ENCODE results near the gene SLX4IP.

DNA sequence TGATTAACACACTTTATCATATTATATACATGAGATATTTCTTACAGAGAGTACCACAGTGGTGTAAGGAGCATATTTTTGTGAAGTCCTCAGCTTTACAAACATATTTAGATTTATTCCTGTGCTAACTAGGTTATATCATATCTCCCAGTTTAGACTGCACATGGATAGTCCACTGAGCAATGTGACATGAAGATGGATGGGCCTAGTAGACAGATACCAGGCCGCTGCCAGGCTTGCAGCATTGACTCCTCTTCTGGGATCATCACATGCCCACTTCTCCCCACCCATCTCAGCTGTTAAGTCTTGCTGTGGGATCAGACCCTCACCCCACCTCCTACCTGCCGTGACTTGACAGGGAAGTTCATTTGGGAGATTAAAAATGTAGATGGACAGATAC, 95.8 kb downstream of the SLX4IP start:
- TF ChIP-seq MAX (IDR thresholded peaks at IDR 0.05; ENCODE audit: low read depth, low read length): no peak
- TF ChIP-seq, protein P1, sequence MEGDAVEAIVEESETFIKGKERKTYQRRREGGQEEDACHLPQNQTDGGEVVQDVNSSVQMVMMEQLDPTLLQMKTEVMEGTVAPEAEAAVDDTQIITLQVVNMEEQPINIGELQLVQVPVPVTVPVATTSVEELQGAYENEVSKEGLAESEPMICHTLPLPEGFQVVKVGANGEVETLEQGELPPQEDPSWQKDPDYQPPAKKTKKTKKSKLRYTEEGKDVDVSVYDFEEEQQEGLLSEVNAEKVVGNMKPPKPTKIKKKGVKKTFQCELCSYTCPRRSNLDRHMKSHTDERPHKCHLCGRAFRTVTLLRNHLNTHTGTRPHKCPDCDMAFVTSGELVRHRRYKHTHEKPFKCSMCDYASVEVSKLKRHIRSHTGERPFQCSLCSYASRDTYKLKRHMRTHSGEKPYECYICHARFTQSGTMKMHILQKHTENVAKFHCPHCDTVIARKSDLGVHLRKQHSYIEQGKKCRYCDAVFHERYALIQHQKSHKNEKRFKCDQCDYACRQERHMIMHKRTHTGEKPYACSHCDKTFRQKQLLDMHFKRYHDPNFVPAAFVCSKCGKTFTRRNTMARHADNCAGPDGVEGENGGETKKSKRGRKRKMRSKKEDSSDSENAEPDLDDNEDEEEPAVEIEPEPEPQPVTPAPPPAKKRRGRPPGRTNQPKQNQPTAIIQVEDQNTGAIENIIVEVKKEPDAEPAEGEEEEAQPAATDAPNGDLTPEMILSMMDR (IDR thresholded peaks at IDR 0.05; ENCODE audit: low read depth, low read length): no peak
- TF ChIP-seq POLR2A (IDR thresholded peaks at IDR 0.05; ENCODE audit: extremely low read depth, insufficient read length): no peak
